Panc1 (cell line): ENCODE measurements around the gene PDPK1. TPM values are rescaled to one million over a fixed set of nuclear protein-coding genes. Genes with fewer than 3 reads are reported as not detected.
"Not testable (repeated sequence)": the region's sequence is repeated elsewhere in the genome, so short reads cannot be mapped to it uniquely, and the experiment has no call there.

Experiments used
- ATAC-seq: fragments of 200-7000 bp; cut with Tn5 transposase; 2 replicates; pipeline ENCODE4 v1.9.1; 2020; ENCODE audit warnings: mild to moderate bottlenecking, moderate library complexity
- BruUV-seq: library from RNA; stranded (reverse); fragments of 400-500 nt; replicated peaks from 2 replicates; lab custom pipeline; 2021; lab: Mats Ljungman, UMichigan
- CTCF ChIA-PET: fragments of 300-600 bp; sonication (Branson Sonifier 250); formaldehyde crosslinking; loops from one replicate; lab custom pipeline; 2022; ENCODE audit warnings: antibody characterized with exemption; lab: Charles Lee
- POLR2A ChIA-PET: fragments of 300-600 bp; sonication (Branson Sonifier 250); formaldehyde crosslinking; loops from one replicate; lab custom pipeline; 2022; ENCODE audit warnings: antibody characterized with exemption; lab: Charles Lee
- DNase-seq: peaks from one replicate; pipeline ENCODE4 v3.0.0-alpha.2; 2010; ENCODE audit warnings: low read depth, low spot score
- H3K27ac ChIP-seq: 2 replicates; pipeline ENCODE4 v1.5.1; 2011; ENCODE audit warnings: mild to moderate bottlenecking, low read length, inconsistent platforms
- H3K27me3 ChIP-seq: fragments of 200-500 bp; sonication (Bioruptor generic); 2 replicates; pipeline ENCODE4 v1.6.0; 2014; ENCODE audit warnings: low read length, inconsistent platforms; ENCODE audit not compliant: control insufficient read depth, insufficient read depth
- H3K36me3 ChIP-seq: fragments of 200-500 bp; sonication (Bioruptor generic); 2 replicates; pipeline ENCODE4 v1.5.1; 2014; ENCODE audit warnings: inconsistent platforms, mild to moderate bottlenecking, low read length, moderate library complexity; ENCODE audit not compliant: control insufficient read depth, insufficient read depth
- H3K4me1 ChIP-seq: 2 replicates; pipeline ENCODE4 v1.5.1; 2011; ENCODE audit warnings: inconsistent platforms, mild to moderate bottlenecking, low read length, moderate library complexity; ENCODE audit not compliant: control insufficient read depth, insufficient read depth
- H3K4me3 ChIP-seq, 2 experiments: 2 replicates each; pipeline ENCODE4 v1.5.1; 2011 to 2012; ENCODE audit warnings: low read depth in 2 of 2, low read length in 2 of 2, mild to moderate bottlenecking in 2 of 2, inconsistent platforms in 1 of 2, moderate library complexity in 1 of 2
- H3K9me3 ChIP-seq: fragments of 200-500 bp; sonication (Bioruptor generic); 2 replicates; pipeline ENCODE4 v1.5.1; 2014; ENCODE audit warnings: low read depth, mild to moderate bottlenecking, inconsistent platforms, low read length, moderate library complexity; ENCODE audit not compliant: control insufficient read depth, insufficient read depth
- in situ Hi-C: cut with HindIII; loops from 2 replicates; pipeline ENCODE4 v1.10.0; 2016; ENCODE audit warnings: low sequenced_read_pairs, low pct_unique_long_range_greater_than_20kb
- intact Hi-C: fragments of 100-400 bp; cut with micrococcal nuclease; formaldehyde crosslinking; loops from one replicate; pipeline ENCODE4 v1.10.0; 2022; ENCODE audit not compliant: unreplicated experiment
- microRNA-seq: library from miRNA; unstranded; fragments of <30 nt; microRNA quantifications from one replicate; pipeline ENCODE4 v1.1.0, GENCODE V29; 2020; ENCODE audit not compliant: unreplicated experiment
- total RNA-seq: library from RNA; stranded (reverse); gene quantifications from one replicate; pipeline ENCODE4 v1.2.1, GENCODE V29; 2021; ENCODE audit not compliant: unreplicated experiment

PDPK1 gene
- total RNA-seq, 1 experiment from 2014 or later, result 43.2 TPM

GRCh38 chr16:2651268-2651871 is 113.5 kb downstream of the PDPK1 start:
- DNase-seq, H3K36me3 ChIP-seq, ATAC-seq, H3K4me3 ChIP-seq, H3K9me3 ChIP-seq, H3K4me1 ChIP-seq, intact Hi-C loops, BruUV-seq, in situ Hi-C loops, H3K27me3 ChIP-seq, H3K27ac ChIP-seq, POLR2A ChIA-PET, CTCF ChIA-PET: not testable (repeated sequence)

Small RNAs within 50 kb of the gene (microRNA-seq; reads per million reads assigned to microRNA genes)
- not detected for gene MIR3178

Other genes with a start within 250 kb of the PDPK1 start
- gene ABCA3, start 197.3 kb upstream of the PDPK1 start, total RNA-seq, result 58.4 TPM
- gene CCNF, start 108.6 kb upstream of the PDPK1 start, total RNA-seq, result 35.8 TPM
- 25.0 TPM for gene TEDC2, start 77.9 kb upstream of the PDPK1 start, total RNA-seq
- gene NTN3, start 66.7 kb upstream of the PDPK1 start, total RNA-seq, result 3.2 TPM
- 26.7 TPM for gene TBC1D24, start 62.9 kb upstream of the PDPK1 start, total RNA-seq
- 282 TPM for gene ATP6V0C, start 24.1 kb upstream of the PDPK1 start, total RNA-seq
- gene AMDHD2, start 17.6 kb upstream of the PDPK1 start, total RNA-seq, result 87.5 TPM
- not detected for gene CEMP1, start 6.6 kb upstream of the PDPK1 start, total RNA-seq
- gene KCTD5, start 144.5 kb downstream of the PDPK1 start, total RNA-seq, result 61.1 TPM
- 3.3 TPM for gene PRSS27, start 182.2 kb downstream of the PDPK1 start, total RNA-seq
- 617 TPM for gene SRRM2, start 214.6 kb downstream of the PDPK1 start, total RNA-seq
- 642 TPM for gene ELOB, start 239.3 kb downstream of the PDPK1 start, total RNA-seq
- 0.59 TPM for gene PRSS33, start 249.5 kb downstream of the PDPK1 start, total RNA-seq